ENCODE data around the gene ZBTB48. TPM values are rescaled to one million over a fixed set of nuclear protein-coding genes. Genes with fewer than 3 reads are reported as not detected.

The ZBTB48 gene
- total and polyA plus RNA-seq, 7 donors: 3.7 to 16.6 (median 11.8) TPM

GRCh38 chr1:6574818-6575217, 5.0 kb upstream of the ZBTB48 start:
- intact Hi-C loops (cut with DNase I): no loop called here
- no peak for ATAC-seq
- no peak for TF ChIP-seq CTCF (IDR thresholded peaks at IDR 0.05)
- Histone ChIP-seq H3K27me3 (ENCODE audit: insufficient read depth in 3 of 3, low read length in 2 of 3) (no peaks in the 10 kb centered on the region), H3K4me1 (no peaks in the 10 kb centered on the region), H3K4me3 (no peak overlapping the region), H3K27ac (no peak overlapping the region), H3K9me3 (no peaks in the 10 kb centered on the region), H3K36me3 (ENCODE audit: insufficient read depth in 1 of 2, low read depth in 1 of 2) (no peaks in the 10 kb centered on the region)
- 79 to 86% (median 84%) methylated on average over 14 of the region's 14 CpGs for WGBS, 3 donors
- DNase-seq: no peak

GRCh38 chr1:6577831-6578525, 1.8 kb upstream of the ZBTB48 start:
- Histone ChIP-seq H3K9me3 (no peaks in the 10 kb centered on the region), H3K4me3 (no peak overlapping the region), H3K4me1 (peaks cover 20% of the 10 kb centered on the region), H3K27ac (no peak overlapping the region), H3K36me3 (ENCODE audit: insufficient read depth in 1 of 2, low read depth in 1 of 2) (peaks cover 0 to 8% of the 10 kb centered on the region in 2 donors), H3K27me3 (ENCODE audit: insufficient read depth in 3 of 3, low read length in 2 of 3) (no peaks in the 10 kb centered on the region)
- 66 to 81% (median 73%) methylated on average over 6 of the region's 6 CpGs for WGBS, 3 donors
- ATAC-seq (no peak), DNase-seq (no peak)
- intact Hi-C loops (cut with DNase I): no loop called here
- TF ChIP-seq CTCF (IDR thresholded peaks at IDR 0.05): no peak

- peaks cover 20% of the 10 kb centered on the region for H3K4me1 ChIP-seq
Measured at GRCh38 chr1:6578624-6579373, 995 bp upstream of the ZBTB48 start.

GRCh38 chr1:6580119-6580592, 362 bp downstream of the ZBTB48 start:
- DNase-seq (peak; percentile 33 to 64), ATAC-seq (peak; percentile 6 to 48 (median 15))
- peak overlapping the region; percentile 86 for H3K4me3 ChIP-seq
- peaks cover 0 to 8% of the 10 kb centered on the region in 2 donors for H3K36me3 ChIP-seq (ENCODE audit: insufficient read depth in 1 of 2, low read depth in 1 of 2)
- no peaks in the 10 kb centered on the region for H3K27me3 ChIP-seq (ENCODE audit: insufficient read depth in 3 of 3, low read length in 2 of 3)
- H3K4me1 ChIP-seq: peaks cover 20% of the 10 kb centered on the region
- intact Hi-C loops (cut with DNase I): no loop called here
- WGBS, 3 donors: 0 to 1% (median 0%) methylated on average over 7 to 30 of the region's 30 CpGs
- no peak for TF ChIP-seq CTCF (IDR thresholded peaks at IDR 0.05)
- peak overlapping the region; percentile 93 for H3K27ac ChIP-seq
- no peaks in the 10 kb centered on the region for H3K9me3 ChIP-seq

More at GRCh38 chr1:6578624-6579373, 995 bp upstream of the ZBTB48 start:
- Histone ChIP-seq H3K27ac (peak overlapping the region; percentile 93), H3K36me3 (ENCODE audit: insufficient read depth in 1 of 2, low read depth in 1 of 2) (peaks cover 0 to 8% of the 10 kb centered on the region in 2 donors), H3K4me3 (peak overlapping the region; percentile 86), H3K27me3 (ENCODE audit: insufficient read depth in 3 of 3, low read length in 2 of 3) (no peaks in the 10 kb centered on the region), H3K9me3 (no peaks in the 10 kb centered on the region)
- 86 to 89% (median 87%) methylated on average over 14 of the region's 14 CpGs for whole genome bisulfite sequencing, 3 donors
- no peak for TF ChIP-seq CTCF (IDR thresholded peaks at IDR 0.05)
- intact Hi-C loops (cut with DNase I): no loop called here
- DNase-seq: no peak
- ATAC-seq: no peak
